Lower leg skin (tissue), 3 donors: ENCODE measurements around the gene ATAD3C.

Experiments
- CTCF ChIP-seq, 3 donors: fragments of 450-650 bp; IDR thresholded peaks; one replicate each; pipeline ENCODE4 v1.5.1; 2016; ENCODE audit warnings: antibody characterized with exemption in 3 of 3, mild to moderate bottlenecking in 3 of 3, moderate library complexity in 2 of 3
- POLR2A ChIP-seq, 2 donors: fragments of 450-650 bp; IDR thresholded peaks; one replicate each; pipeline ENCODE4 v1.6.1; 2016 to 2017; ENCODE audit warnings: antibody characterized with exemption in 2 of 2, mild to moderate bottlenecking in 1 of 2, moderate library complexity in 1 of 2

GRCh38 chr1:1421147-1421906 lies 28.2 kb upstream of the ATAD3C start, which contains the start of gene ANKRD65:
- TF ChIP-seq CTCF (IDR thresholded peaks at IDR 0.05) (no peak), POLR2A (IDR thresholded peaks at IDR 0.05) (no peak)
